ENCODE data around the gene OBP2A.

OBP2A gene

GRCh38 chr9:135592331-135592590 is 46.3 kb downstream of the OBP2A start:
- in situ Hi-C loops (cut with MboI; ENCODE audit: low sequenced_read_pairs): no loop called here

- in situ Hi-C loops (cut with MboI; ENCODE audit: low sequenced_read_pairs): no loop called here
Observed at GRCh38 chr9:135592625-135593024, 46.7 kb downstream of the OBP2A start.

GRCh38 chr9:135596211-135596610 is 50.3 kb downstream of the OBP2A start:
- in situ Hi-C loops (cut with MboI; ENCODE audit: low sequenced_read_pairs): no loop called here

Measured in HL-60/S4 treated with phorbol 12-myristate 13-acetate at 8.2 ng/mL for 4 days and 3 days (cell line).